VCaP (cell line): ENCODE measurements around the gene ZNF740.

Experiments used
- H3K27ac ChIP-seq: fragments of 450-650 bp; 2 replicates; pipeline ENCODE4 v1.5.1; 2017
- TF ChIP-seq, protein P1 (sequence below): fragments of 450-650 bp; conservative IDR thresholded peaks from 2 replicates; pipeline ENCODE4 v1.5.1; 2017; ENCODE audit warnings: mild to moderate bottlenecking, moderate library complexity

ZNF740 gene

DNA sequence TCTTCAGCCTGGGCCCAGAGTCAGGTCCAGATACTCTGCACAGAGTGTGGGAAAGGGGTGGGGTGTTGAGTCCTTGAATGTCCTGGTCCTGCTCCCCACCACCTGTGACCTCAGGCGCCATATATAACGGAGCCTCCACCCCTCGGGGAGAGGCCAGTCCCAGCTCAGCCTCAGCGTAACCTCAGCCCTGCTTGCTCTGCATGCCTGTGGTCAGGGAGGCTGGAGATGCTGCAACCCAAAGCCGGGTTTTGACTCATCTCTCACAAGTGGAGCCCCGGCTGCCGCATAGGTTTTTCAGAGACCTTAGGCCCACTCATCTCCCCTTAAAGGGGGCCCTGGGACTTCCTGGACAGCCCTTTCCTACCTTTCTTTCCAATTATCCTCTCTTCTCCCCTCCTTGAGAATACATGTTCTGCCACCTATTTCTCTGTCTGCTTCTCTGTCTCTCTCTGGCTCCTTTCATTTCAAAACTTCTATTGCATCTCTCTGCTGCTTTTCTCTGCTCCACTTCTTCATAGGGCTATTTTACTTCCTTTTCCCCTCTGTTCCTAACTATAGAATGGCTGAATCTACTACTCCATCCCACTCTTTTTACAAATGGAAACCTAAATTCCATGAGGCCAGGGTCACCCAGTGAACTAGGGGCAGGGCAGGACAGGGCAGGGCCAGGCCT lies 25.4 kb downstream of the ZNF740 start:
- TF ChIP-seq, protein P1, sequence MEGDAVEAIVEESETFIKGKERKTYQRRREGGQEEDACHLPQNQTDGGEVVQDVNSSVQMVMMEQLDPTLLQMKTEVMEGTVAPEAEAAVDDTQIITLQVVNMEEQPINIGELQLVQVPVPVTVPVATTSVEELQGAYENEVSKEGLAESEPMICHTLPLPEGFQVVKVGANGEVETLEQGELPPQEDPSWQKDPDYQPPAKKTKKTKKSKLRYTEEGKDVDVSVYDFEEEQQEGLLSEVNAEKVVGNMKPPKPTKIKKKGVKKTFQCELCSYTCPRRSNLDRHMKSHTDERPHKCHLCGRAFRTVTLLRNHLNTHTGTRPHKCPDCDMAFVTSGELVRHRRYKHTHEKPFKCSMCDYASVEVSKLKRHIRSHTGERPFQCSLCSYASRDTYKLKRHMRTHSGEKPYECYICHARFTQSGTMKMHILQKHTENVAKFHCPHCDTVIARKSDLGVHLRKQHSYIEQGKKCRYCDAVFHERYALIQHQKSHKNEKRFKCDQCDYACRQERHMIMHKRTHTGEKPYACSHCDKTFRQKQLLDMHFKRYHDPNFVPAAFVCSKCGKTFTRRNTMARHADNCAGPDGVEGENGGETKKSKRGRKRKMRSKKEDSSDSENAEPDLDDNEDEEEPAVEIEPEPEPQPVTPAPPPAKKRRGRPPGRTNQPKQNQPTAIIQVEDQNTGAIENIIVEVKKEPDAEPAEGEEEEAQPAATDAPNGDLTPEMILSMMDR = no peak
- H3K27ac ChIP-seq = no peak overlapping the region

DNA sequence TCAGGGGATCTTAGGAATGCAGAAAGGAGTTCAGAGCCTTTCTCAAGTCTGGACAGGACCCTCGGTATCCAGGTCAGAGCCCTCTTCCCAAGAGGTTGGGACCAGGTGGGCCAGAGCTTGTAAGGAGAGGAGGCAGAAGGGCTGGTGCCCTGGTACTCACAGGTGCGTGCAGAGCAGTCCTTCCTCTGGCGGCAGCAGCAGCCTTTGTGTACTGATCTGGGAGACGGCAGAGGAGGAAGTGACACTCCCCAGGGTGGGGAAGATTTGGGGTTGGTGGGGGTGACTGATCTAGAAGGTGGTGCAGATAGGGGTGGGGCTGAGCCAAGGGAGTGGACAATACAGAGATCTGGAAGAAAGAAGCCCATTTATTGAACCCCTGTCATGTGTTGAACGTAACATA lies 26.5 kb downstream of the ZNF740 start, which contains the start of gene ITGB7:
TSS of gene ITGB7 (minus strand) at position 210 of the 400 bp plus-strand sequence. CDS start 6,808 bp downstream, outside the sequence.
- TF ChIP-seq, protein P1 = no peak
- no peak within 1 kb of the TSS for H3K27ac ChIP-seq

DNA sequence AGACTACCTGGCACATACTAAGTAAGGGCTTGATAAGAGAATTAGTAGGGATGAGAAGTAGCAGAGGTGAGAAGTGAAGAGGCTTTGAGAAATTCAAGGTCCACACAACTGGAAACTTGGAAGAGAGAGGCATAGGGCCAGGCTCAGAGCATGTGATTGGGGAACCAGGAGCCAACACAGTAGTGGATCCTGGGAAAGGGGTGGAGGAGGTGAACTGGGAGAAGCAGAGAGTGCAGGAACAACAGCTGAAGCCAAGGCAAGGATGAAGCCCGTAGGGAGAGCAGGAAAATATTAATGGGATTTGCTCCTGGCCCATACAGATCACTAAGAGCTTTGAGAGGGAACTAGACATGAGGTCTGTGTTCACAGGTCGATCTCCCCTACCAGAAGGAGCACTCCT lies 27.9 kb downstream of the ZNF740 start:
- TF ChIP-seq, protein P1 = no peak
- H3K27ac ChIP-seq = no peak overlapping the region

DNA sequence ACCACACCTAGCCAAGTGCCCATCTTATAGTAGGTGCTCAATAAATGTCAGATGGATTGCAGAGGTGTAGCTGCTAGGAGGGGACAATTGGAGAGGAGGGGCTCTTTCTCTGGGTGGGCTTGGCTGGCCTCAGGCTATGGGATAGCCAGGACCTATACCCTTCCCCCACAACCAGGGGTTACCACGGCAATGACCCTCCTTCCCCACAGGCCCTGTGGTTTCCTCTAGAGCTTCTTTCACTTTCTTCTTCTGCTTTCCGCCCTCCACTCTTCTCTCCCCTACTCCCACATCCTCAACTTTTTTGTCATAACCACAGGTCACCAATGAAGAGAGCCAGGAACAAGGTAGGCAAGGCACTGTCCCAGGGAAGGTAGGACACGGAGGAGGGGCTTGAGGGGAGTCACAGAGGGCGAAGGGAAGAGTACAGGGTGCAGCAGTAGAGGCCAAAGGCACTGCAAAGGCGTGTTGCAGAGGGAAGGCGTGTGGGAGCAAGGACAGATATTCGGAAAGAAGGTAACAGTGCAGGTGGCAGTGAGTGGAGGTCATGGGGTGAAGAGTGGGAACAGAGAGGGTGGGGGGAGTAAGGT lies 28.4 kb downstream of the ZNF740 start:
- no peak overlapping the region for H3K27ac ChIP-seq

DNA sequence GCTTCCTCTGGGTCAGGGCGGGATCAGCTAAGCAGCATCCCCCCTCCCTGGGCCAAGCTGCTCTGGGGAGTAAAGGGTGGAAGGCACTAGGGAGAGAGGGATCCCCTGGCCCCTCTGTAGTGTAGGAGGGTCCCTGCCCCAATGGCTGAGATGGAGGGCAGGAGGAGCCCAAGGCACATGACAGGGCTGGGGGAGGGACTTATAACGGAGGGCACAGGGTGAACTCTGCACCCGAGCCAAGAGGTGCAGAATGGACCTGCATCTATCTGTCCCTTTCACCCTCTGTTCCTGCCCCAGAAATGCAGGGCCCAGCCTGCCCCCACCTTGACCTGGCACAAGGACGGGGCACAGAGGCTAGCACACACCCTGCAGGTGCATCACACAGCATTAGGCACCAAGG lies 30.3 kb downstream of the ZNF740 start:
- TF ChIP-seq, protein P1 = no peak

More for the DNA sequence above, 28.4 kb downstream of the ZNF740 start:
- TF ChIP-seq, protein P1 = no peak

DNA sequence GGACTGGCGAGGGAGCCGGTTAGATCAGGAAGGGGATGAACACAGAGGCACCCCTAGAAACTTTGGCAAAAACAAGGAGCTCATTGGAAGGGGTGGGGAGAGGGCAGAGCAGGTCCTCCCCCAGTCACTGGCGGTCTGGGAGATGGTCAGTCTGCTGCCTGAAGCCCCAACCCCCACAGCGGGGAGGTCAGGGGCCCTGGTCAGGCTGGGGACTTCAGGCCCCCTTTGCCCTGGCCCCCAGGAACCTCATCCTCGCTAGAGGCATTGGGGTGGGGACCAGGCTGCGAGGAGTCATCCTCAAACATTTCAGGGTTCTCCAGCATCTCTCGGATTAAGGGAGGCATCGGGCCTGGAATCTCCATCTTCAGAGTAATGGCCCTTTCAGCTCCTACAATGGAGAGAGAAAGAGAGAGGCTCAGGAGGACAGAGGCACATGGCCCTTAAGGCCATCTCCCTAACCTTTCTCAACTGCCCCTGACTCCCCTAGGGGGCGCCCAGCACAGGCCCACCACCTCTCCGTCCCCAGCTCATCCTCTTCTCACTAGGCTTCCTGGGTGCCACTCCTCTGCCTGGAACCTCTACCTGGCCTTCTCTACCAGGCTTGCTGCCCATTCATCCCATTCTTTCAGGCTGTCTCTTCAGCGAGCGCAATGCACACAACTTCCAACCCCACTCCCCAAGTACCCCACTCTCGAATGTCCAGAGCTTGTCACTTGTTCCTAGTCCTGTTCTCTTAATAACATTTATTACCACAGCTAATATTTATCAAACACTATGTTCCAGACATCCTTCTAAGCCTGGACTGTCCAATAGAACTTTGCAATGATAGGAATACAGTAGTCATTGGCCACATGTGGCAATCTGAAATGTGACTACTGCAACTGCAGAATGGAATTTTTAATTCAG lies 31.2 kb downstream of the ZNF740 start:
- TF ChIP-seq, protein P1 = peak; percentile 63
- H3K27ac ChIP-seq = no peak overlapping the region

More for the DNA sequence above, 30.3 kb downstream of the ZNF740 start:
- H3K27ac ChIP-seq = no peak overlapping the region

DNA sequence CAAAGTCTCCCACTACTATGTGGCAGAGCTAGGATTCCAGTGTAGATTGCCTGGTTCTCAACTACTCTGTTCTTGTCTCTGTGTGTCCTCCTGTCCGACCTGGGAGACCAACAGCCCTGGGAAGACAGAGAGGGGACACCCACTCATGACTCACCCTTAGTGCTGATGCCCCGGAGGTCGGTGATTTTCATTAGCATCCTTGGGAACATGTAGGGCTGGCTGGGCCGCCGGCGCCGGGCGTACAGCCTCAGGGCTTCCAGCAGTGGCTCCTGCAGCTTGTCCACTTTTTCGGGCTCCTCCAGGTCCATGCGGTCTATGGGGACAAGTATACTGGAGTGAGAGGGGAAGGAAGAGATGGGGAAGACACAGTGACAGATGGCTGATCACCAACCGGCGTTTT lies 32.4 kb downstream of the ZNF740 start:
- TF ChIP-seq, protein P1 = no peak
- H3K27ac ChIP-seq = no peak overlapping the region
